DND-41 (cell line): ENCODE data around the gene NRROS.

Experiments used
- ATAC-seq: fragments of 200-7000 bp; cut with Tn5 transposase; 3 replicates; pipeline ENCODE4 v1.9.1; 2021; ENCODE audit warnings: low read depth; ENCODE audit not compliant: insufficient read depth
- DNase-seq: peaks from one replicate; pipeline ENCODE4 v3.0.0-alpha.2; 2020
- H2AFZ ChIP-seq: 2 replicates; pipeline ENCODE4 v1.6.0; 2012; ENCODE audit warnings: low read depth, low read length
- H3K27ac ChIP-seq: 2 replicates; pipeline ENCODE4 v1.5.1; 2012; ENCODE audit warnings: low read length, inconsistent platforms
- H3K27me3 ChIP-seq: fragments of 200-600 bp; sonication (generic); 2 replicates; pipeline ENCODE4 v1.6.0; 2012; ENCODE audit warnings: low read length, mild to moderate bottlenecking, inconsistent platforms; ENCODE audit not compliant: insufficient read depth, poor library complexity
- H3K36me3 ChIP-seq: 2 replicates; pipeline ENCODE4 v1.5.1; 2012; ENCODE audit warnings: low read length, inconsistent platforms; ENCODE audit not compliant: insufficient read depth
- H3K4me1 ChIP-seq: 2 replicates; pipeline ENCODE4 v1.5.1; 2012; ENCODE audit warnings: mild to moderate bottlenecking, low read length; ENCODE audit not compliant: insufficient read depth
- H3K4me2 ChIP-seq: 2 replicates; pipeline ENCODE4 v1.6.0; 2012; ENCODE audit warnings: mild to moderate bottlenecking, moderate library complexity, low read length, inconsistent platforms; ENCODE audit not compliant: insufficient read depth
- H3K4me3 ChIP-seq, 2 experiments: fragments of 200-600 bp in 1 of 2; shearing (Covaris generic) in 1 of 2; 2 replicates each; pipeline ENCODE4 v1.5.1; 2012 to 2016; ENCODE audit warnings: inconsistent platforms in 2 of 2, low read length in 2 of 2, mild to moderate bottlenecking in 2 of 2, low read depth in 1 of 2, moderate library complexity in 1 of 2
- H3K79me2 ChIP-seq: 2 replicates; pipeline ENCODE4 v1.6.0; 2012; ENCODE audit warnings: low read length, inconsistent platforms; ENCODE audit not compliant: insufficient read depth
- H3K9ac ChIP-seq: 2 replicates; pipeline ENCODE4 v1.6.0; 2012; ENCODE audit warnings: low read depth, mild to moderate bottlenecking, inconsistent platforms, low read length, moderate library complexity
- H3K9me3 ChIP-seq: 2 replicates; pipeline ENCODE4 v1.5.1; 2012; ENCODE audit warnings: low read length, moderate library complexity, mild to moderate bottlenecking, inconsistent platforms; ENCODE audit not compliant: insufficient read depth, severe bottlenecking
- H4K20me1 ChIP-seq: 2 replicates; pipeline ENCODE4 v1.6.0; 2012; ENCODE audit warnings: low read length; ENCODE audit not compliant: insufficient read depth
- EZH2 ChIP-seq: IDR thresholded peaks from 3 replicates; pipeline ENCODE4 v1.6.1; 2012; ENCODE audit warnings: borderline replicate concordance, low read depth, mild to moderate bottlenecking, moderate library complexity, low read length, inconsistent platforms; ENCODE audit not compliant: severe bottlenecking
- TF ChIP-seq, protein P1 (sequence below): IDR thresholded peaks from 2 replicates; pipeline ENCODE4 v1.5.1; 2012; ENCODE audit warnings: borderline replicate concordance, low read length, moderate library complexity, mild to moderate bottlenecking; ENCODE audit not compliant: poor library complexity, severe bottlenecking; ENCODE audit errors: extremely low read depth

NRROS gene

DNA sequence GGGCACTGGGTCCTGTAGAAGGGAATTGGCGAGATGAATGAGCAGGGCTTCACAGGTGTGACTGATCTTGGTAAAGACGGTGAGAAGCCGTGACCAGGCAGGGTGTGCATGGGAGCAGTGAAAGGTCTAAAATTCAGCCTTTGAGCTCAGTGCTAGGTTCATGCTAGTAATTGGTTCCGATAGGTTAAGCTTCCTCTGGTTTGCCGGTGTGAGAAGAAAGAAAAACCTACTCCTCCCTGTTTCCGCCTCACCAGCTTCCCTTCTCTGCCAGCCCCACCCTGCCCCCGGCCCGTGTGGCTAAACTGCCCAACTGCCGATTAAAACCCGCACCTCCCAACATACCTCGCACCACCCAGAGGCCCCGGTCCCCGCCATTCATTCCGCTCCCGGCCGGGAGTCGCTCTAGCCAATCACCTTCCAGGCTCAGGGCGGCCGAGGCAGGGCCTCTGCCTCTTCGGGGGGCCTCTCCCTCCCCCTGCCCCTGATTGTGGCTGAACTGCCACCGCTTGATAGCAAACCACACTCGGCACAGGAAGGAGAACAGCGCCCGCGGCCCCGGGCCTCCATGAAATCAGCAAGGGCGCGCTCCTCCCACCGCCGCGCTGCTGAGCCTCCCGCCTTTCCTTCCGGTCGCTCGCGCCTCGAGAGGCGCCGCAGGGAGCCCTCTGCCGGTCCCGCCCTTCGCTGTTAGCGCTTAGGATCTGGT lies 7.3 kb upstream of the NRROS start:
- Histone ChIP-seq H3K36me3 (peaks cover 6% of the 10 kb centered on the region; the same call in 1 of the 2 replicates), H3K4me1 (peaks cover 84% of the 10 kb centered on the region), H3K4me3 (peak overlapping the region; percentile 0 to 45; a peak in 3 of 4 replicates), H4K20me1 (no peaks in the 10 kb centered on the region), H3K9me3 (no peaks in the 10 kb centered on the region), H3K79me2 (peaks cover 43% of the 10 kb centered on the region), H3K27ac (peak overlapping the region; percentile 100), H3K4me2 (peak overlapping the region; percentile 51), H3K27me3 (no peaks in the 10 kb centered on the region), H3K9ac (peak overlapping the region; percentile 94), H2AFZ (no peak overlapping the region)
- TF ChIP-seq, protein P1, sequence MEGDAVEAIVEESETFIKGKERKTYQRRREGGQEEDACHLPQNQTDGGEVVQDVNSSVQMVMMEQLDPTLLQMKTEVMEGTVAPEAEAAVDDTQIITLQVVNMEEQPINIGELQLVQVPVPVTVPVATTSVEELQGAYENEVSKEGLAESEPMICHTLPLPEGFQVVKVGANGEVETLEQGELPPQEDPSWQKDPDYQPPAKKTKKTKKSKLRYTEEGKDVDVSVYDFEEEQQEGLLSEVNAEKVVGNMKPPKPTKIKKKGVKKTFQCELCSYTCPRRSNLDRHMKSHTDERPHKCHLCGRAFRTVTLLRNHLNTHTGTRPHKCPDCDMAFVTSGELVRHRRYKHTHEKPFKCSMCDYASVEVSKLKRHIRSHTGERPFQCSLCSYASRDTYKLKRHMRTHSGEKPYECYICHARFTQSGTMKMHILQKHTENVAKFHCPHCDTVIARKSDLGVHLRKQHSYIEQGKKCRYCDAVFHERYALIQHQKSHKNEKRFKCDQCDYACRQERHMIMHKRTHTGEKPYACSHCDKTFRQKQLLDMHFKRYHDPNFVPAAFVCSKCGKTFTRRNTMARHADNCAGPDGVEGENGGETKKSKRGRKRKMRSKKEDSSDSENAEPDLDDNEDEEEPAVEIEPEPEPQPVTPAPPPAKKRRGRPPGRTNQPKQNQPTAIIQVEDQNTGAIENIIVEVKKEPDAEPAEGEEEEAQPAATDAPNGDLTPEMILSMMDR, result peak; percentile 57
- no peak for TF ChIP-seq EZH2
- DNase-seq, result peak; percentile 99
- peak; percentile 78 for ATAC-seq

DNA sequence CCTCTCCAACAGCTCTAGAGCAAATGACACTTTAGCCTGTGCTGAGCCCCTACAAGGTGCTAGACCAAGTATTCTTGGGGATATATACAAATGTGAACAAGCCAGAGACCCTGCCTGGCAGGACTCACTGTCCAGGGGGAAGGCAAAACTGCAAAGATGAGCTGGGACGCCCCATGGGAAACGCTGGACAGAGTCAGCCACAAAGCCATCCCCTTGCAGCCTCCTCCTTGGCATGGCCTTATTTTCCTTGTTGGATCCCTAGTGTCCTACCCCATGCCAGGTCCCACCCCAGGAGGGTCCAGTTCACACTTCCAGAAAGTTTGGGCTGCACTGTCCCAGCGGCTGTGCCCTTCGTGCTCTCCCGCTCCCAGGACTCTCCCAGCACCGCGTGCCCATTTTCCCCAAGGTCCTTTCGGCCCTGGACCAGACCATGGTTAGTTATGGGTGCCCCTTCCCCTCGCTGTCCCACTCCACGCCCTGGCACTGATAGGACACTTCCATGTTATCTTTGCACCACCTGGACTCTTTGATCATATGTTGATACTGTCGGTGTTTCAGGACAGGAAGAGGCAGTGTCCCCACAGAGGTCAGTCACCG lies 5.8 kb upstream of the NRROS start:
- ATAC-seq, result no peak
- H3K4me2 ChIP-seq, result peak overlapping the region; percentile 63
- H3K9me3 ChIP-seq, result no peaks in the 10 kb centered on the region
- TF ChIP-seq, protein P1, result no peak
- TF ChIP-seq EZH2, result no peak
- H3K4me1 ChIP-seq, result peaks cover 87% of the 10 kb centered on the region
- no peaks in the 10 kb centered on the region for H3K27me3 ChIP-seq
- peak overlapping the region; percentile 100 for H3K27ac ChIP-seq
- no peak overlapping the region for H2AFZ ChIP-seq
- H3K36me3 ChIP-seq, result peaks cover 6% of the 10 kb centered on the region; the same call in 1 of the 2 replicates
- peak overlapping the region; percentile 49 to 63; a peak in 3 of 4 replicates for H3K4me3 ChIP-seq
- peaks cover 58% of the 10 kb centered on the region for H3K79me2 ChIP-seq
- H4K20me1 ChIP-seq, result no peaks in the 10 kb centered on the region
- H3K9ac ChIP-seq, result peak overlapping the region; percentile 94
- peak; percentile 52 for DNase-seq

DNA sequence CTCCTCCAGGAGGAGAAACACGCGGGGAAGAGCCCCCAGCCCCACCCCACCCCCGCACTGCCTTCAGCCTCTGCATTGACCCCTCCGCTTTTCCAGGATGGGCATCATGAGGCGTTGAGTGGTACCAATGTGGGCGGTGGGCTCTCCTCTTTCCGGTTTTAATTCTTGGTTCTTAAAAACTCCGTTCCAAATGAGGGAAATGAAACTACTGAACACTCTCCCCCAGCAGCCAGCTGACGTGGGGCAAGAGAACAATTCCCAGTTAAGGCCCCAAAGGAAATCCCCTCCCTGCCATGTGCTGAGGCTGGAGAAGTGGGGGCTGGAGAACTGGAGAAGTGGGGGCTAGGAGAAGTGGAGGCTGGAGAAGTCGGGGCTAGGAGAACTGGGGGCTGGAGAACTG lies 5.3 kb upstream of the NRROS start:
- Histone ChIP-seq H4K20me1 (no peaks in the 10 kb centered on the region), H3K27ac (peak overlapping the region; percentile 100), H3K4me2 (peak overlapping the region; percentile 63)

More for the DNA sequence above, 5.3 kb upstream of the NRROS start:
- Histone ChIP-seq H3K4me3 (peak overlapping the region; percentile 49 to 63; a peak in 3 of 4 replicates), H2AFZ (no peak overlapping the region), H3K27me3 (no peaks in the 10 kb centered on the region), H3K36me3 (peaks cover 6% of the 10 kb centered on the region; the same call in 1 of the 2 replicates), H3K9me3 (no peaks in the 10 kb centered on the region), H3K9ac (peak overlapping the region; percentile 94), H3K79me2 (peaks cover 63% of the 10 kb centered on the region), H3K4me1 (peaks cover 89% of the 10 kb centered on the region)
- ATAC-seq (no peak), DNase-seq (peak; percentile 49)
- TF ChIP-seq EZH2, result no peak
- TF ChIP-seq, protein P1, result no peak
